ENCODE results near the gene PADI3. TPM values are rescaled to one million over a fixed set of nuclear protein-coding genes. Genes with fewer than 3 reads are reported as not detected.

PADI3 gene
- total RNA-seq, 4 donors from 2014 or later, result not detected

- DNase-seq, result no peak
- intact Hi-C loops (cut with DNase I; ENCODE audit: low total_unique reads), result no loop called here
- 26% methylated on average over 13 of the region's 13 CpGs; no CpG with 5 or more reads in 1 of the 2 donors for WGBS, 2 donors (ENCODE audit: low coverage in 1 of 2)
Measured at GRCh38 chr1:17212487-17213121, 36.3 kb upstream of the PADI3 start.

GRCh38 chr1:17213148-17213781 is 35.6 kb upstream of the PADI3 start:
- in situ Hi-C loops (cut with MboI; ENCODE audit: low pct_ligation_motif_present in 1 of 4, low pct_unique_long_range_greater_than_20kb in 1 of 4, low sequenced_read_pairs in 3 of 4), result no loop called here
- H3K27me3 ChIP-seq, result peaks cover 37% of the 10 kb centered on the region
- TF ChIP-seq, protein P1, sequence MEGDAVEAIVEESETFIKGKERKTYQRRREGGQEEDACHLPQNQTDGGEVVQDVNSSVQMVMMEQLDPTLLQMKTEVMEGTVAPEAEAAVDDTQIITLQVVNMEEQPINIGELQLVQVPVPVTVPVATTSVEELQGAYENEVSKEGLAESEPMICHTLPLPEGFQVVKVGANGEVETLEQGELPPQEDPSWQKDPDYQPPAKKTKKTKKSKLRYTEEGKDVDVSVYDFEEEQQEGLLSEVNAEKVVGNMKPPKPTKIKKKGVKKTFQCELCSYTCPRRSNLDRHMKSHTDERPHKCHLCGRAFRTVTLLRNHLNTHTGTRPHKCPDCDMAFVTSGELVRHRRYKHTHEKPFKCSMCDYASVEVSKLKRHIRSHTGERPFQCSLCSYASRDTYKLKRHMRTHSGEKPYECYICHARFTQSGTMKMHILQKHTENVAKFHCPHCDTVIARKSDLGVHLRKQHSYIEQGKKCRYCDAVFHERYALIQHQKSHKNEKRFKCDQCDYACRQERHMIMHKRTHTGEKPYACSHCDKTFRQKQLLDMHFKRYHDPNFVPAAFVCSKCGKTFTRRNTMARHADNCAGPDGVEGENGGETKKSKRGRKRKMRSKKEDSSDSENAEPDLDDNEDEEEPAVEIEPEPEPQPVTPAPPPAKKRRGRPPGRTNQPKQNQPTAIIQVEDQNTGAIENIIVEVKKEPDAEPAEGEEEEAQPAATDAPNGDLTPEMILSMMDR (IDR thresholded peaks at IDR 0.05), result no peak
- TF ChIP-seq EP300 (IDR thresholded peaks at IDR 0.05; ENCODE audit: low read depth) (no peak), POLR2AphosphoS5 (IDR thresholded peaks at IDR 0.05) (no peak), POLR2A (IDR thresholded peaks at IDR 0.05) (no peak)
- no peaks in the 10 kb centered on the region for H3K9me3 ChIP-seq
- no peaks in the 10 kb centered on the region for H3K36me3 ChIP-seq
- H3K27ac ChIP-seq, result no peak overlapping the region
- intact Hi-C loops (cut with DNase I; ENCODE audit: low total_unique reads), result no loop called here
- 52 to 69% methylated on average over 4 to 13 of the region's 13 CpGs for WGBS, 2 donors (ENCODE audit: low coverage in 1 of 2)
- no peak overlapping the region for H3K4me3 ChIP-seq
- DNase-seq, result no peak
- H3K4me1 ChIP-seq, result peaks cover 0 to 13% (median 2%) of the 10 kb centered on the region in 4 donors

More at GRCh38 chr1:17212487-17213121, 36.3 kb upstream of the PADI3 start:
- Histone ChIP-seq H3K27ac (no peak overlapping the region), H3K4me1 (peaks cover 0 to 13% (median 2%) of the 10 kb centered on the region in 4 donors), H3K27me3 (peaks cover 37% of the 10 kb centered on the region), H3K9me3 (no peaks in the 10 kb centered on the region), H3K4me3 (no peak overlapping the region), H3K36me3 (no peaks in the 10 kb centered on the region)
- TF ChIP-seq POLR2AphosphoS5 (IDR thresholded peaks at IDR 0.05) (no peak), POLR2A (IDR thresholded peaks at IDR 0.05) (no peak), EP300 (IDR thresholded peaks at IDR 0.05; ENCODE audit: low read depth) (no peak)
- TF ChIP-seq, protein P1 (IDR thresholded peaks at IDR 0.05), result no peak
- in situ Hi-C loops (cut with MboI; ENCODE audit: low pct_ligation_motif_present in 1 of 4, low pct_unique_long_range_greater_than_20kb in 1 of 4, low sequenced_read_pairs in 3 of 4), result no loop called here

DNA sequence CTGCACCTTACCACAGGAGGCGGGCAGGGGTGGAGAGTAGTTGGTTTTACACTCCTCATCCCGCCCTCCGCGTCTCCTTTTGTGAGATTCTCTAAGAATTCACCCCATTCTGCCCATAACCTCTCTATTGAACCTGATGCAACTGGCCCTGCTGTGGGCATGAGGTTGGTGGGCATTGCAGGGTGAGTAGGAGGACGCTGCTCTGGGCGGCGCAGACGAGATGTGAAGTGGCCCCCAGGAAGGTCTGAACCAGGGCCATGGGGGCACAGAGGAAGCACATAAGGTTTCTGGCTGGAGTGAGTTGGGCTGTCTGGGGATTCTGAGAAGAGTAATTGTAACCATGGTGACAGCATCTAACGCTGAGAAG is 35.1 kb upstream of the PADI3 start:
- Histone ChIP-seq H3K36me3 (no peaks in the 10 kb centered on the region), H3K27me3 (peaks cover 41% of the 10 kb centered on the region), H3K27ac (no peak overlapping the region), H3K4me3 (no peak overlapping the region), H3K9me3 (no peaks in the 10 kb centered on the region), H3K4me1 (peaks cover 0 to 13% (median 2%) of the 10 kb centered on the region in 4 donors)
- DNase-seq, result no peak
- TF ChIP-seq, protein P1 (IDR thresholded peaks at IDR 0.05), result no peak
- TF ChIP-seq POLR2AphosphoS5 (IDR thresholded peaks at IDR 0.05) (no peak), POLR2A (IDR thresholded peaks at IDR 0.05) (no peak), EP300 (IDR thresholded peaks at IDR 0.05; ENCODE audit: low read depth) (no peak)
- WGBS, 2 donors (ENCODE audit: low coverage in 1 of 2), result 88% methylated on average over 9 of the region's 9 CpGs; no CpG with 5 or more reads in 1 of the 2 donors
- in situ Hi-C loops (cut with MboI; ENCODE audit: low pct_ligation_motif_present in 1 of 4, low pct_unique_long_range_greater_than_20kb in 1 of 4, low sequenced_read_pairs in 3 of 4), result no loop called here
- intact Hi-C loops (cut with DNase I; ENCODE audit: low total_unique reads), result no loop called here

- no peak overlapping the region for H3K4me3 ChIP-seq
- peaks cover 0 to 13% (median 2%) of the 10 kb centered on the region in 4 donors for H3K4me1 ChIP-seq
- WGBS, 2 donors (ENCODE audit: low coverage in 1 of 2), result 74 to 89% methylated on average over 1 to 5 of the region's 5 CpGs
- no peak for DNase-seq
- no peaks in the 10 kb centered on the region for H3K36me3 ChIP-seq
- in situ Hi-C loops (cut with MboI; ENCODE audit: low pct_ligation_motif_present in 1 of 4, low pct_unique_long_range_greater_than_20kb in 1 of 4, low sequenced_read_pairs in 3 of 4), result no loop called here
- intact Hi-C loops (cut with DNase I; ENCODE audit: low total_unique reads), result no loop called here
- H3K27ac ChIP-seq, result no peak overlapping the region
- peaks cover 41% of the 10 kb centered on the region for H3K27me3 ChIP-seq
- H3K9me3 ChIP-seq, result no peaks in the 10 kb centered on the region
- no peak for TF ChIP-seq POLR2AphosphoS5 (IDR thresholded peaks at IDR 0.05)
- no peak for TF ChIP-seq POLR2A (IDR thresholded peaks at IDR 0.05)
- TF ChIP-seq EP300 (IDR thresholded peaks at IDR 0.05; ENCODE audit: low read depth), result no peak
- TF ChIP-seq, protein P1 (IDR thresholded peaks at IDR 0.05), result no peak
Measured at GRCh38 chr1:17214876-17215544, 33.9 kb upstream of the PADI3 start.
